ENCODE results near the gene THAP7.
"Not testable (repeated sequence)": the region's sequence is repeated elsewhere in the genome, so short reads cannot be mapped to it uniquely, and the experiment has no call there.

DNA sequence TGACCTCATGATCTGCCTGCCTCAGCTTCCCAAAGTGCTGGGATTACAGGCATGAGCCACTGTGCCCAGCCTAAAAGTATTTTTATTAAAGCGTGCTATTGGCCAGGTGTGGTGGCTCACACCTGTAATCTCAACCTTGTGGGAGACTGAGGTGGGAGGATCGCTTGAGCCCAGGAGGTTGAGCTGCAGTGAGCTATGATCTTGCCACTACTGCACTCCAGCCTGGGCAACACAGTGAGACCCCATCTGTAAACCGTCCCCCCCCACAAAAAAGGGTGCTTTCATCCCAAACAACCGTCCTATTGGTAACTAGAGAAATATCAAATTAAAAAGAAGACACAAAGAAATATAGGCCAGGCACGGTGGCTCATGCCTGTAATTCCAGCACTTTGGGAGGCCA lies 37.2 kb upstream of the THAP7 start:
- not testable (repeated sequence) for TF ChIP-seq POLR2A (IDR thresholded peaks at IDR 0.05)
- TF ChIP-seq, protein P1, sequence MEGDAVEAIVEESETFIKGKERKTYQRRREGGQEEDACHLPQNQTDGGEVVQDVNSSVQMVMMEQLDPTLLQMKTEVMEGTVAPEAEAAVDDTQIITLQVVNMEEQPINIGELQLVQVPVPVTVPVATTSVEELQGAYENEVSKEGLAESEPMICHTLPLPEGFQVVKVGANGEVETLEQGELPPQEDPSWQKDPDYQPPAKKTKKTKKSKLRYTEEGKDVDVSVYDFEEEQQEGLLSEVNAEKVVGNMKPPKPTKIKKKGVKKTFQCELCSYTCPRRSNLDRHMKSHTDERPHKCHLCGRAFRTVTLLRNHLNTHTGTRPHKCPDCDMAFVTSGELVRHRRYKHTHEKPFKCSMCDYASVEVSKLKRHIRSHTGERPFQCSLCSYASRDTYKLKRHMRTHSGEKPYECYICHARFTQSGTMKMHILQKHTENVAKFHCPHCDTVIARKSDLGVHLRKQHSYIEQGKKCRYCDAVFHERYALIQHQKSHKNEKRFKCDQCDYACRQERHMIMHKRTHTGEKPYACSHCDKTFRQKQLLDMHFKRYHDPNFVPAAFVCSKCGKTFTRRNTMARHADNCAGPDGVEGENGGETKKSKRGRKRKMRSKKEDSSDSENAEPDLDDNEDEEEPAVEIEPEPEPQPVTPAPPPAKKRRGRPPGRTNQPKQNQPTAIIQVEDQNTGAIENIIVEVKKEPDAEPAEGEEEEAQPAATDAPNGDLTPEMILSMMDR (IDR thresholded peaks at IDR 0.05), result not testable (repeated sequence)
